Fibroblast of the aortic adventitia (primary cell): ENCODE data around the gene MUC21. TPM values are rescaled to one million over a fixed set of nuclear protein-coding genes. Genes with fewer than 3 reads are reported as not detected.

Experiments used
- DNase-seq: peaks from one replicate; pipeline ENCODE4 v3.0.0-alpha.2; 2010; ENCODE audit warnings: low read depth
- H3K4me3 ChIP-seq: 2 replicates; pipeline ENCODE4 v1.5.1; 2011; ENCODE audit warnings: low read depth, mild to moderate bottlenecking, control low read depth, low read length, moderate library complexity
- total RNA-seq: library from RNA; depleted of rRNA; stranded (reverse); fragments of >200 nt; gene quantifications from 2 replicates; pipeline ENCODE4 v1.2.3, GENCODE V29; 2012; ENCODE audit warnings: low replicate concordance
- TF ChIP-seq, protein P1 (sequence below): IDR thresholded peaks from 2 replicates; pipeline ENCODE4 v1.5.1; 2011; ENCODE audit warnings: mild to moderate bottlenecking, low read length, control low read depth, inconsistent platforms; ENCODE audit not compliant: insufficient read depth

Gene MUC21
- not detected in 2 replicates for total RNA-seq

DNA sequence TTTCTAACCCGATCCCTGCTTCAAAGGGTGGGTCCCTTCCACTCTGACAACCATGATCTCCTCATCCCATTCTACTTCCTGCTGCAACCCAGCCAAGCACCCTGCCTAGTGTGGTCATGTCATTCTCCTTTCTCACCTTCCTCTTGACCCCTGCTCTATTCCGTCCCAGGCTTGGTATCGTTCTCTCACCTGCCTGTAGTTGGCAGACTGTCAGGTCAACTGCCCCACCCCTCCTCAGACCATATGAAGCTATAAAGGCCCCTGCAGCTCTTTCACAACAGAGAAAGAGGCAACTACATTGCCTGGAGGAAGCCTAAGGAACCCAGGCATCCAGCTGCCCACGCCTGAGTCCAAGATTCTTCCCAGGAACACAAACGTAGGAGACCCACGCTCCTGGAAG lies at the start of gene MUC21:
Gene MUC21 (plus strand): TSS at position 280 of the 400 bp plus-strand sequence. CDS start 241 bp downstream, outside the sequence.
- TF ChIP-seq, protein P1, sequence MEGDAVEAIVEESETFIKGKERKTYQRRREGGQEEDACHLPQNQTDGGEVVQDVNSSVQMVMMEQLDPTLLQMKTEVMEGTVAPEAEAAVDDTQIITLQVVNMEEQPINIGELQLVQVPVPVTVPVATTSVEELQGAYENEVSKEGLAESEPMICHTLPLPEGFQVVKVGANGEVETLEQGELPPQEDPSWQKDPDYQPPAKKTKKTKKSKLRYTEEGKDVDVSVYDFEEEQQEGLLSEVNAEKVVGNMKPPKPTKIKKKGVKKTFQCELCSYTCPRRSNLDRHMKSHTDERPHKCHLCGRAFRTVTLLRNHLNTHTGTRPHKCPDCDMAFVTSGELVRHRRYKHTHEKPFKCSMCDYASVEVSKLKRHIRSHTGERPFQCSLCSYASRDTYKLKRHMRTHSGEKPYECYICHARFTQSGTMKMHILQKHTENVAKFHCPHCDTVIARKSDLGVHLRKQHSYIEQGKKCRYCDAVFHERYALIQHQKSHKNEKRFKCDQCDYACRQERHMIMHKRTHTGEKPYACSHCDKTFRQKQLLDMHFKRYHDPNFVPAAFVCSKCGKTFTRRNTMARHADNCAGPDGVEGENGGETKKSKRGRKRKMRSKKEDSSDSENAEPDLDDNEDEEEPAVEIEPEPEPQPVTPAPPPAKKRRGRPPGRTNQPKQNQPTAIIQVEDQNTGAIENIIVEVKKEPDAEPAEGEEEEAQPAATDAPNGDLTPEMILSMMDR: no peak
- DNase-seq: no peak
- H3K4me3 ChIP-seq: no peak within 1 kb of the TSS

DNA sequence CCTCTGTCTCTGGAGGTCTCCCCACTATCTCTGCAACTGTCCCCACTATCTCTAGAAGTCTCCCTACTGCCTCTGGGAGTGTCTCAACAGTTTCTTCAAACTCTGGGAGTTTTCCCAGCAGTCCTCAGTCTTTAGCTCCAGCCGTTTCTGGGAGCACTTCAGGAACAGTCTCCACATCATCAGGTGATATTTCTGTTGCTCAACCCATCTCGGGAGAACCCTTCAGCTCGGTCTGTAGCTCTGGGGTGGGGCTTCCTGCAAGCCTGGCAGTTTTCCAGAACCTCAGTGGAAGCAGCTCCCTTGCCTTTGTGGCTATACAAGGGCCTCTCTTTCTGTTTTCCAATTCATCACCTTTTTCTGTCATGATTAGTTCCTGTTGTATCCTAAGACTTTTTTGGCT lies 48.5 kb upstream of the MUC21 start:
- peak; percentile 17 for DNase-seq
- no peak overlapping the region for H3K4me3 ChIP-seq
- TF ChIP-seq, protein P1: no peak

DNA sequence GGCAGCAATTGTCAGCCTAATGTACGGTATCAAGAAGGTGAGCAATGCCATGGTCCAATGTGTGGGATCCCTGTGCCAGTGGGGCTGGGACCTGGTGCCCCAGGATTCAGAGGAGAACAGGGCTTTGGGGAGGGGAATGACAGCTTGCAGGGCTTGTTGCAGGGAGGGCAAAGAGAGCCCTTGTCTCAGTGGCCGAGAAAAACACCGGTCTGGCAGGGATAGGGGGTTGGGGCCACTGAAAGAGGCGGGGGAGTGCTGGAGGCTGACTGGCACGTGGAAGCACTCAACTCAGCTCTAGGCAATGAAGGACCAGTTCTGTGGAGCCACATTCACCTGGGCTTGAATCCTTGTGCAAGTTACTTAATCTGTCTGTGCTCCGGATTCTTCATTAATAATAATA lies 46.3 kb upstream of the MUC21 start:
- DNase-seq: no peak
- TF ChIP-seq, protein P1: no peak
- no peak overlapping the region for H3K4me3 ChIP-seq

DNA sequence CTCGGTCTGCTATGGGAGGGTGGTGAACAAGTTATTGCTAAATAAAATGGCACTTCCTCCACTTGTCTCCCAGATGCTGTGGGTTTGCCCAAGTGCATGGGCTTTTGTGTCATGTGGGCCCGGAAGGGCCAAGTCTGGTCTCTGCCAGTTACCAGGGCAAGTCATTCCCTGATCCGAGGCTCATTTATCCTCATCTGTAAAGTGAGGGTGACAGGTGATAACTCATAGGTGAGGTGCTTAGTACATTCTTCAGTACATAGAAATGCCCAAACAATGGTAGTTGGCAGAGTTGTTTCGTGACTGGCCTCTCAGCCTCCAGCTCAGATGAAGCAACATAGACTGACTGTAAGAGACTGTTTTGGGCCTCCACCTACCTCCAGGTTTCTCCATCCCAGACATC lies 44.8 kb upstream of the MUC21 start:
- DNase-seq: no peak
- no peak overlapping the region for H3K4me3 ChIP-seq
- TF ChIP-seq, protein P1: no peak

DNA sequence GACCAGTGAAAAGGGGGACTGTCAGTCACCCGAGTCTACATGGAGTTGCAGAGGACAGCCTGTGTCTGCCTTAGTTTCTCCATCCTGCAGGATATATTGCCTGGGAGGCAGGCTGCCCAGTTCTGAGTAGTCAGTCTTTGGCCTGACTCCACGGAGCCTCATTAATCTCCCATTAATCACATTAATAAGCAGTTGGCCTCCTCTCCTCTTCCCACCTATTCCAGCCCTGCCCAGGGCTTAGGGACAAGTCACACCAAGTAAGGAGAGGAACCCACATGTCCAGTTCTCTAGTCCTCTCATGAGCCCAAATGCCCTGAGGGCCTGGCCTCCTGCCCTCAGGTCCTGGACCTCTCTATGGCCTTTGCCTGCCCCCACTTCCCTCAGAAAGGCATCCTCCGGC lies 44.0 kb upstream of the MUC21 start:
- TF ChIP-seq, protein P1: no peak
- DNase-seq: peak; percentile 15

DNA sequence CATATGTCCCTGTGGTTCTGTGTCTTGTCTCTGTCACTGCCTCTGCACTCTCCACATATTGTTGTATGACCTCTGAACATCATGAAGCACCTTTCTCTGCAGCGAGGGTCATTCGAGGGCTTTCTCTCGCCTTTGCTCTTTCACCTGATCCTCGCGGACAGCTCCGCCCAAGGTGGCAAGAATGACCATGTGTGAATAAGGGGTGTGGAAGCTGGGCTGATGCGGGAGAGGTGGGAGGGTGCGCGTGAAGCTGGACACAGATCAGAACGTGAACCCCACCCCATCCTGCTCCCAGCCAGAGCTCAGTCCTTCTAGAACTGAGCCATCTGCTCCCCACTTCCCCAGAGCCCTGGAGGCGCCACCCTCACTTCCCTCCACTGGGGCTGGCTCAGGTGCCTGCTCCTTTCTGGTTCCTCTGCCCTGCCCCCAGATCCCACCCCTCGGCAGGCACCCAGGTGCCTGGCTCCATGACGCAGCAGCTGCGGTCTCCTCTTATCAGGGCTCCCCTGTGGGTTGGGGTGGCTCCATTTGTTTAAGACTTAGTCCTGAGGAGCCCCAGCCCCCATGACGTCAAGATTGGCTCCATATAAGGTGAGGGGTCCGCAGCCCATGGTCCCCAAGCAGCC lies 43.0 kb upstream of the MUC21 start, which contains the start of gene MUCL3:
Gene MUCL3 (plus strand): TSS at position 613 of the 626 bp plus-strand sequence. CDS start 27 bp downstream, outside the sequence.
- H3K4me3 ChIP-seq: no peak within 1 kb of the TSS
- no peak for DNase-seq
- TF ChIP-seq, protein P1: no peak

More for the DNA sequence above, 44.0 kb upstream of the MUC21 start:
- no peak overlapping the region for H3K4me3 ChIP-seq
